Colonic mucosa (tissue), 4 donors: ENCODE measurements around the gene RAD51B. TPM values are rescaled to one million over a fixed set of nuclear protein-coding genes. Genes with fewer than 3 reads are reported as not detected.
A peak's percentile ranks its signal among the peaks of the same experiment; 100 is the strongest.

Source experiments
- DNase-seq: peaks from one replicate; pipeline ENCODE4 v3.0.0-alpha.2; 2020
- H3K27ac ChIP-seq: fragments of 200-600 bp; one replicate; pipeline ENCODE4 v1.8.0; 2021
- H3K27me3 ChIP-seq: fragments of 200-600 bp; one replicate; pipeline ENCODE4 v1.8.0; 2021
- H3K36me3 ChIP-seq: fragments of 200-600 bp; one replicate; pipeline ENCODE4 v1.8.0; 2021
- H3K4me1 ChIP-seq: fragments of 200-600 bp; one replicate; pipeline ENCODE4 v1.8.0; 2021; ENCODE audit warnings: mild to moderate bottlenecking
- H3K4me3 ChIP-seq: fragments of 200-600 bp; one replicate; pipeline ENCODE4 v1.8.0; 2021
- H3K9ac ChIP-seq, 2 donors: one replicate each; pipeline ENCODE4 v1.7.0; 2013; ENCODE audit warnings: control low read depth in 2 of 2, low read depth in 2 of 2, low read length in 2 of 2
- H3K9me3 ChIP-seq: fragments of 200-600 bp; one replicate; pipeline ENCODE4 v1.8.0; 2021
- intact Hi-C: fragments of 100-400 bp; cut with DNase I; formaldehyde crosslinking; loops from one replicate; pipeline ENCODE4 v1.14.1; 2022
- total RNA-seq, 2 donors: library from RNA; stranded (reverse); fragmentation: NEBNext Ultra II Directional in 1 of 2; extraction: Animal tissue kit (Norgen Biotek cat#: 25700) in 1 of 2; gene quantifications; one replicate each; pipeline ENCODE4 v1.2.1, GENCODE V29; 2021
- TF ChIP-seq, protein P1 (sequence below): fragments of 200-600 bp; IDR thresholded peaks from one replicate; pipeline ENCODE4 v1.8.0; 2022; ENCODE audit warnings: antibody characterized with exemption, mild to moderate bottlenecking
- donor health status: healthy.
- donor health status: DM: no; HTN: no; CAD: no.
- donor health status: DM: no; HTN: no; CAD: no.

Gene RAD51B
- total RNA-seq, 2 donors from 2014 or later: 12.7 to 22.0 TPM

DNA sequence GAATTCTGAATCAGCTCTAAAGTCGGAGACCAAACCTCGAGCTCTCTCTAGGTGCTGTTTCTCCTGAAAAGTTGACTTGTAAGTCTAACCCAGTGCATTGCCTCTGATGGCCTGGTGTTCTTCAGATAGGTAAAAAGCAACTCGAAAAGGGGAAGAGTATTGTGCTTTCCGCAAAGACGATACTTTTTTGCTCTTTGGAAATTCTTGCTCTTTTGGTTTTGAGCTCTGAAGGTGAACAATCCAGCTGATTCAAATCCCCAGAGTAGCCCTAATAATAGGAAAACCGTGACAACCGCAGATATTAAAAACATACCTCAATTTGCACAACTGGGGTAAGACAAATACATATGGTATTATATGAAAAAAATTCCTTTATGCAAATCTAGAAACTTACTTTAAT is 447.4 kb downstream of the RAD51B start:
- Histone ChIP-seq H3K27me3 (no peaks in the 10 kb centered on the region), H3K9me3 (no peaks in the 10 kb centered on the region), H3K9ac (no peak overlapping the region), H3K4me3 (no peak overlapping the region), H3K4me1 (peaks cover 9% of the 10 kb centered on the region), H3K27ac (no peak overlapping the region), H3K36me3 (no peaks in the 10 kb centered on the region)
- DNase-seq: no peak
- TF ChIP-seq, protein P1, sequence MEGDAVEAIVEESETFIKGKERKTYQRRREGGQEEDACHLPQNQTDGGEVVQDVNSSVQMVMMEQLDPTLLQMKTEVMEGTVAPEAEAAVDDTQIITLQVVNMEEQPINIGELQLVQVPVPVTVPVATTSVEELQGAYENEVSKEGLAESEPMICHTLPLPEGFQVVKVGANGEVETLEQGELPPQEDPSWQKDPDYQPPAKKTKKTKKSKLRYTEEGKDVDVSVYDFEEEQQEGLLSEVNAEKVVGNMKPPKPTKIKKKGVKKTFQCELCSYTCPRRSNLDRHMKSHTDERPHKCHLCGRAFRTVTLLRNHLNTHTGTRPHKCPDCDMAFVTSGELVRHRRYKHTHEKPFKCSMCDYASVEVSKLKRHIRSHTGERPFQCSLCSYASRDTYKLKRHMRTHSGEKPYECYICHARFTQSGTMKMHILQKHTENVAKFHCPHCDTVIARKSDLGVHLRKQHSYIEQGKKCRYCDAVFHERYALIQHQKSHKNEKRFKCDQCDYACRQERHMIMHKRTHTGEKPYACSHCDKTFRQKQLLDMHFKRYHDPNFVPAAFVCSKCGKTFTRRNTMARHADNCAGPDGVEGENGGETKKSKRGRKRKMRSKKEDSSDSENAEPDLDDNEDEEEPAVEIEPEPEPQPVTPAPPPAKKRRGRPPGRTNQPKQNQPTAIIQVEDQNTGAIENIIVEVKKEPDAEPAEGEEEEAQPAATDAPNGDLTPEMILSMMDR: no peak
- intact Hi-C loops: no loop called here

DNA sequence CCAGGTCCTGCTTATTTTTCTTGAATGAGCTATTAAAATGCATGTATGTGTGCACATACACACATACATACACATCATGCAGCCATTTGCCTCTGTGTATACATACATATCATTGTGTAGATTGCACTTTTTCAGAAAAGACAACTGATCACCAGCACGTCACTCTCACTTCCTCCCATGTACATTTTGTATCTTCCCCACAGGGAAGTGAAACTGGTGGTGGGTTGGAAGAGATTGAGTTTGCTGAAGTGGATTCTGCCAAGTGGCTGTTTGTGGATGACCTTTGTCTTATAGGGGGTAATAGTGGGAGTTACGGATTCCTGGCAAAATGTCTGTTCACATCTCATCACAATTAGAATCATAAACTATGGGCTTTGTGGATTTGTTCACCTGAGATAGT is 448.6 kb downstream of the RAD51B start:
- no peak for DNase-seq
- no peaks in the 10 kb centered on the region for H3K9me3 ChIP-seq
- H3K27ac ChIP-seq: peak overlapping the region; percentile 13
- no peaks in the 10 kb centered on the region for H3K36me3 ChIP-seq
- peaks cover 9% of the 10 kb centered on the region for H3K4me1 ChIP-seq
- intact Hi-C loops: no loop called here
- H3K4me3 ChIP-seq: no peak overlapping the region
- no peak overlapping the region for H3K9ac ChIP-seq
- no peaks in the 10 kb centered on the region for H3K27me3 ChIP-seq
- TF ChIP-seq, protein P1: no peak

DNA sequence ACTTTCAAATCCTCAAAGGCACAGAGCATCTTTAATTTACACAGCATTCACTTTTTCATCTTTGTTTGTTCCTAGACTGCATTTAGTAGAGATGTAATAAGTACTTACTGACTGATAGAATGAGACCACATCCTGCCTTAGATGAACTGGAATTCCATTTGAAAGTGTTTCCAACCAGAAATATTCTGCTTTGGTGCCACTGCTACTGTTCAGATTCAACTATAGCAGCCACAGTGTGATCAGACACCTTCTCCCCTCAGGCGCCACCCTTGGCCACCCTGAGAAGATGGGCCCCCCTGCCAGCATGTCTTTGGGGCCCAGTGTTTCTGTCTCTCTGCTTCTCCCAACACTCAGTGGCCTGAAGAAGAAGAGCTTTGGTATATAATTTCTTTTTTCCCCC is 449.1 kb downstream of the RAD51B start:
- TF ChIP-seq, protein P1: no peak
- Histone ChIP-seq H3K9ac (no peak overlapping the region), H3K36me3 (no peaks in the 10 kb centered on the region), H3K9me3 (no peaks in the 10 kb centered on the region), H3K4me3 (no peak overlapping the region), H3K27ac (peak overlapping the region; percentile 22), H3K4me1 (peaks cover 9% of the 10 kb centered on the region), H3K27me3 (no peaks in the 10 kb centered on the region)
- intact Hi-C loops: no loop called here
- no peak for DNase-seq

DNA sequence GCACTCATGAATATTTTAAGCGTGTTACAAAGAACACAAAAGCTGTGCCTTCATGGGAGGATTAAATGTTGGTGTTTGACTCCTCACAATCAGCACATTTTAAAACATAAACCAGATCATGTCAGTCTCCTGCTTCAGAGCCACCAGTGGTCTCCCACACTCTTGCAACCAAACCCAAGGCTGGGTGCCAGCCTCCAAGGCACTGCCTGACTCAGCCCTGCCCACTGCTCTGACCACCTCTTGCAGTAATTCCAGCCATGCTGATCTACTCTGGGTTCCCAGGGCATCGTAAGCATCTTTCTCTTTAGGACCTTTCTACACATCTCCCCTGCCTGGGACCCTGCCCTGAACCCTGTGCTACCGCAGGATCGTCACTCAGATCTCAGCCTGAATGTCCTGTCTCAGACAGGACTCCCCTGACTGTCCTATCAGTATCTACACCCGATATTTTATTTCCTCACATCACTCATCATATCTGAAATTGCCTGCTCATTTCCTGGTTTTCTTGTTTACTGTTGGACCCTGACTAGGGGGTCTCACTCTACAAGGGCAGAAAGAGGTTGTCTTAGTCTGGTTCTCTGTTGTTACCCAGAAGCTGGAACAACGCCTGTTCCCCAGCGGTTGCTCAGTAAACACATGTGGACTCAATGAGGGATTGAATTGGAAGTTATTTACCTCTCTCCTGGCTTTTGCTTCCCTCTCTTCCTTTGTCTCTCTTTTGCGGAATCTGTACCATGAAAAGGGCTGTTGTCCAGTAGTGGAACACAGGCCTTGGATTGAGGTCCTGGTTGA is 449.8 kb downstream of the RAD51B start:
- H3K4me3 ChIP-seq: no peak overlapping the region
- peak overlapping the region; percentile 43 for H3K27ac ChIP-seq
- peaks cover 9% of the 10 kb centered on the region for H3K4me1 ChIP-seq
- intact Hi-C loops: no loop called here
- DNase-seq: no peak
- no peaks in the 10 kb centered on the region for H3K27me3 ChIP-seq
- no peaks in the 10 kb centered on the region for H3K9me3 ChIP-seq
- TF ChIP-seq, protein P1: no peak
- no peaks in the 10 kb centered on the region for H3K36me3 ChIP-seq
- peak overlapping the region in 1 of 2 donors; percentile 6 for H3K9ac ChIP-seq

DNA sequence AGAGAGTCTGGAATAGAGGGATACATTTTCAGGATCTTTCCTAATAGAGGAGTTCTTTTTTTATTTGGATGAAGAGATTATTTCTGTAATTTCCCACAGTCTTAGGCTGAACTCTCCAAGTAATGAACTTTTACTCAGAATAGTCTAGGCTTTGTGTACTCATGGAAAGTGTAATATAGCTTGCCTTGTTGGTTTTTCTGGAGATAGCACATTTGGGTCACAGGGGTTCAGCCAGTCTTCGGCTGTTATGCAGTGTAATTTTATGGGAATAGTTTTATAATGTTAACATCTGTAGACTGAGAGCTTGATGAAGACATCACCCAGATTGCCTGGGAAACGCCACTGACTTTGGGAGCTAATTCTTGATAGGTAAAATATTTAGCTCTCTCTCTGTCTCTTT is 450.8 kb downstream of the RAD51B start:
- H3K4me1 ChIP-seq: peaks cover 9% of the 10 kb centered on the region
- TF ChIP-seq, protein P1: no peak
- intact Hi-C loops: no loop called here

More for the DNA sequence above, 450.8 kb downstream of the RAD51B start:
- Histone ChIP-seq H3K27ac (peak overlapping the region; percentile 43), H3K4me3 (no peak overlapping the region), H3K27me3 (no peaks in the 10 kb centered on the region), H3K9ac (no peak overlapping the region), H3K36me3 (no peaks in the 10 kb centered on the region), H3K9me3 (no peaks in the 10 kb centered on the region)
- no peak for DNase-seq
